Fibroblast of mammary gland (primary cell): ENCODE results near the gene LRMDA.

Experiments
- DNase-seq: peaks from one replicate; pipeline ENCODE4 v3.0.0-alpha.2; 2010; ENCODE audit warnings: low read depth
- H3K4me3 ChIP-seq: 2 replicates; pipeline ENCODE4 v1.5.1; 2011; ENCODE audit warnings: low read depth, mild to moderate bottlenecking, low read length, moderate library complexity; ENCODE audit not compliant: control insufficient read depth
- CTCF ChIP-seq: conservative IDR thresholded peaks from 2 replicates; pipeline ENCODE4 v1.5.1; 2011; ENCODE audit warnings: low read depth, low read length, inconsistent platforms; ENCODE audit not compliant: control insufficient read depth, insufficient read depth

LRMDA gene

GRCh38 chr10:75643405-75643804 is 212.0 kb downstream of the LRMDA start:
- H3K4me3 ChIP-seq, result no peak overlapping the region
- TF ChIP-seq CTCF, result no peak
- DNase-seq, result no peak

GRCh38 chr10:75643944-75644692 is 212.7 kb downstream of the LRMDA start:
- no peak overlapping the region for H3K4me3 ChIP-seq
- DNase-seq, result no peak

DNA sequence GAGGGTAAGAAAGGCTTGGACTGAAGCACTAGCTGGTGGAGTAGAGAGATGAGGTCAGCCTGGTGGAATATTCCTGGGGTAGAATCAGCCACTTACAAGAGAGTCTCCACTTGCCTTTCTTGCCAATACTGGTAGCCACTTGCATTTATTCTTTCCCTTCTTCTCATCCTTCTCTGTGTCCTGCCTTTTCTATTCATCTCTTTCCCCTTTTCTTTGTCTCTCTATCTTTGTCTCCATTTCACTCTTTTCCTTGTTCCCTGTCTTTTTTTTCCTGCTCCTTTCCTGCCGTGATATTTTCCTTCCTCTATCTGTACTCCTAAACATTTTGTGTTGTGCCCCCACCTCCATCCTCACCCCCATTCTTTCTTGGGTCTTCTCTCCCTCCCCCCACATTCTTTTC is 214.3 kb downstream of the LRMDA start:
- no peak for TF ChIP-seq CTCF
- H3K4me3 ChIP-seq, result no peak overlapping the region
- DNase-seq, result no peak

More at GRCh38 chr10:75643944-75644692, 212.7 kb downstream of the LRMDA start:
- TF ChIP-seq CTCF, result no peak

DNA sequence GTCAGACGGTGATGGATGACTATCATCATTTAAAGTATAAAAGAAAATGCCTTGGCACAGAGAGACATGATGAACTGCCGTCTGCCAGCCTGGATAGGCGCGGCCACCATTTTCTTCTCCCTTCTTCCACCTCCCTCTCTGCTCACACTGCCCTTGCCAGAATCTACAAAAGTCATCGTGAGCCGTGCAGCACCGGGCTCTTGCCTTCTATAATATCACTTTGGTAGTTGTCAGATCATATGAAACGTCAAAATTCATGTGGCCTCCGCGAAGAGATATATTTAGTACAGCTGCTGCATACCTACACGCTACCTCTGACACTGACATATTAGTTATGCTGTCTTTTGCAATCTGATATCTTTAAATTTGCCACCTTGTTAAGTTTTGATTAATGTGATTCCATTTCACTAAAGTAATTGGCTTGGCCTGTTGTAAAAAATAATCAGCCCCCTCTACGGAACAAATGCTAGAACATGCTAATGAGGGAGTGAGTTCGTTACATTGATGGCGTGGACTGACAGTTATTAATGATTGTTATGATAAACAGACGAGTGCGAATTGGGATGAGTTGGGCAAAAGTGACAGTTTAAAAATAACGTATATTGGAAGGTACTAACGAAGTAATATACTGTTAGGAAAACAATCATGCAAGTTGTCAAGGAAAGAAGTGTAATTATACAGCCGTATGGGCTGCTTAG is 214.9 kb downstream of the LRMDA start:
- no peak for TF ChIP-seq CTCF
- no peak for DNase-seq
- no peak overlapping the region for H3K4me3 ChIP-seq

GRCh38 chr10:75646916-75647315 is 215.5 kb downstream of the LRMDA start:
- no peak for DNase-seq
- no peak for TF ChIP-seq CTCF
- H3K4me3 ChIP-seq, result no peak overlapping the region

GRCh38 chr10:75647675-75648074 is 216.3 kb downstream of the LRMDA start:
- DNase-seq, result no peak
- H3K4me3 ChIP-seq, result no peak overlapping the region
- no peak for TF ChIP-seq CTCF
